Loucy (cell line): ENCODE measurements around the gene SLC31A2.

ENCODE experiments used
- H2AFZ ChIP-seq: fragments of 200-600 bp; sonication (generic); 2 replicates; pipeline ENCODE4 v1.6.0; 2016; ENCODE audit warnings: antibody characterized with exemption, mild to moderate bottlenecking, low read length, moderate library complexity
- H3F3A ChIP-seq: fragments of 200-600 bp; 2 replicates; pipeline ENCODE4 v1.6.0; 2016; ENCODE audit warnings: antibody characterized with exemption, low read depth, mild to moderate bottlenecking
- H3K27me3 ChIP-seq: fragments of 200-600 bp; sonication (generic); 2 replicates; pipeline ENCODE4 v1.6.1; 2014; ENCODE audit warnings: low read length, mild to moderate bottlenecking; ENCODE audit not compliant: insufficient read depth, poor library complexity, severe bottlenecking
- H3K36me3 ChIP-seq: fragments of 200-600 bp; sonication (generic); 2 replicates; pipeline ENCODE4 v1.6.1; 2016; ENCODE audit warnings: low read length; ENCODE audit not compliant: insufficient read depth
- H3K4me1 ChIP-seq: fragments of 200-600 bp; sonication (generic); 2 replicates; pipeline ENCODE4 v1.5.1; 2014; ENCODE audit warnings: low read length, mild to moderate bottlenecking; ENCODE audit not compliant: insufficient read depth, poor library complexity, severe bottlenecking
- H3K4me2 ChIP-seq: fragments of 200-600 bp; sonication (generic); 2 replicates; pipeline ENCODE4 v1.6.0; 2014; ENCODE audit warnings: antibody characterized with exemption, low read length, low read depth, mild to moderate bottlenecking; ENCODE audit not compliant: poor library complexity, severe bottlenecking
- H3K4me3 ChIP-seq: fragments of 200-600 bp; sonication (generic); 2 replicates; pipeline ENCODE4 v1.5.1; 2014; ENCODE audit warnings: low read length, mild to moderate bottlenecking, mixed read lengths; ENCODE audit not compliant: poor library complexity, severe bottlenecking
- H3K79me2 ChIP-seq: fragments of 200-600 bp; sonication (generic); 2 replicates; pipeline ENCODE4 v1.6.1; 2014; ENCODE audit warnings: low read length; ENCODE audit not compliant: insufficient read depth
- H3K9ac ChIP-seq: fragments of 200-600 bp; sonication (generic); 2 replicates; pipeline ENCODE4 v1.6.0; 2014; ENCODE audit warnings: mild to moderate bottlenecking, low read depth, low read length, moderate library complexity; ENCODE audit not compliant: poor library complexity, severe bottlenecking
- H3K9me2 ChIP-seq: fragments of 200-600 bp; sonication (generic); replicated peaks from 2 replicates; pipeline ENCODE4 v1.6.1; 2016; ENCODE audit warnings: low read depth, low read length, mixed read lengths
- H3K9me3 ChIP-seq: fragments of 200-600 bp; sonication (generic); 2 replicates; pipeline ENCODE4 v1.6.1; 2014; ENCODE audit warnings: mild to moderate bottlenecking, antibody characterized with exemption, low read length, low read depth; ENCODE audit not compliant: insufficient read depth
- H4K20me1 ChIP-seq: fragments of 200-600 bp; sonication (generic); 2 replicates; pipeline ENCODE4 v1.6.0; 2014; ENCODE audit warnings: antibody characterized with exemption, low read length, mild to moderate bottlenecking; ENCODE audit not compliant: insufficient read depth, poor library complexity, severe bottlenecking
- CTCF ChIP-seq: fragments of 200-600 bp; sonication (generic); conservative IDR thresholded peaks from 2 replicates; pipeline ENCODE4 v1.5.1; 2014; ENCODE audit warnings: mild to moderate bottlenecking, antibody characterized with exemption, low read length
- EZH2phosphoT487 ChIP-seq: fragments of 200-600 bp; IDR thresholded peaks from 2 replicates; pipeline ENCODE4 v1.6.1; 2018; ENCODE audit warnings: antibody characterized with exemption, mild to moderate bottlenecking, moderate library complexity, borderline replicate concordance

Gene SLC31A2

GRCh38 chr9:113185271-113185670, 34.5 kb downstream of the SLC31A2 start:
- H3K36me3 ChIP-seq: peaks cover 94% of the 10 kb centered on the region; the same call in 1 of the 2 replicates
- H3F3A ChIP-seq: no peaks in the 10 kb centered on the region
- H4K20me1 ChIP-seq: no peaks in the 10 kb centered on the region
- no peak overlapping the region for H3K4me2 ChIP-seq
- no peaks in the 10 kb centered on the region for H3K79me2 ChIP-seq
- no peaks in the 10 kb centered on the region for H3K27me3 ChIP-seq
- H3K9me3 ChIP-seq: no peaks in the 10 kb centered on the region
- H3K4me3 ChIP-seq: no peak overlapping the region
- no peaks in the 10 kb centered on the region for H3K9me2 ChIP-seq
- no peak overlapping the region for H2AFZ ChIP-seq
- TF ChIP-seq CTCF: no peak
- TF ChIP-seq EZH2phosphoT487: no peak
- no peaks in the 10 kb centered on the region for H3K4me1 ChIP-seq
- no peak overlapping the region for H3K9ac ChIP-seq

DNA sequence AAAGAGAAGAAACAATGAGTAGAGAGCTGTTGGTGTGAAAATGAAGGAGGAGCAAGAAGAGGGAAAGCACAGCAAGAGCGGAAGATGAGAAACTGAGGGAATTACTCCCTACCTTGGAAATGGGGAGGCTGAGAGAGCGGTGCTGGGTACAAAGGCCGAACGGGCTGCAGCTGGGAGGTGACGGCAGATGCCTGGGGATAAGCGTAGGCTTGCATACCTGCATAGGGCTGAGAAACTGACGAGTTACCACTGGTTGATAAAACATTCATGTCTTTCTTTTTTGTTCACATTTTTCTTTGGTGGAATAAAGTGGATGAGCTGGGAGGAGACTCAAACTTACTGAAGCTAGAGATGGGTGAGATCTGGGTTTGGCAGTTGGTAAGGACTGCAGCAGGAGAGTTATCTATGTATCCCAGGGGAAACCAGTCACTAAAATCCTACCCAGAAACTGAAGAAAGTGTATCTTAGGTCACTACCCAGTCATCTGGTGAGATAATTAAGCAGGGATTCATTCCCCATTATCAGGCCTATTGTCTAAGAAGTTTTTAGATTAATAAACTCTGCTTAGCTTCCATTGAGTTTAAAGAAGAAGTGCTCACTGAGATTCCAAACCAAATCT, 35.4 kb downstream of the SLC31A2 start:
- no peaks in the 10 kb centered on the region for H3K4me1 ChIP-seq
- peaks cover 91% of the 10 kb centered on the region; the same call in 1 of the 2 replicates for H3K36me3 ChIP-seq
- H3K9me2 ChIP-seq: no peaks in the 10 kb centered on the region
- no peaks in the 10 kb centered on the region for H3K79me2 ChIP-seq
- H4K20me1 ChIP-seq: no peaks in the 10 kb centered on the region
- H3K4me2 ChIP-seq: no peak overlapping the region
- TF ChIP-seq EZH2phosphoT487: no peak
- no peak for TF ChIP-seq CTCF
- H3K27me3 ChIP-seq: no peaks in the 10 kb centered on the region
- no peak overlapping the region for H3K9ac ChIP-seq
- no peak overlapping the region for H3K4me3 ChIP-seq
- H2AFZ ChIP-seq: no peak overlapping the region
- no peaks in the 10 kb centered on the region for H3F3A ChIP-seq
- no peaks in the 10 kb centered on the region for H3K9me3 ChIP-seq

GRCh38 chr9:113187929-113188595, 37.3 kb downstream of the SLC31A2 start:
- H3K9ac ChIP-seq: no peak overlapping the region
- no peak for TF ChIP-seq EZH2phosphoT487
- TF ChIP-seq CTCF: no peak
- no peaks in the 10 kb centered on the region for H3K4me1 ChIP-seq
- no peaks in the 10 kb centered on the region for H3K9me2 ChIP-seq
- peaks cover 88% of the 10 kb centered on the region; the same call in 1 of the 2 replicates for H3K36me3 ChIP-seq
- H3K27me3 ChIP-seq: no peaks in the 10 kb centered on the region
- no peak overlapping the region for H2AFZ ChIP-seq
- H3F3A ChIP-seq: no peaks in the 10 kb centered on the region
- H3K79me2 ChIP-seq: no peaks in the 10 kb centered on the region
- no peak overlapping the region for H3K4me3 ChIP-seq
- H3K4me2 ChIP-seq: no peak overlapping the region
- H4K20me1 ChIP-seq: no peaks in the 10 kb centered on the region
- no peaks in the 10 kb centered on the region for H3K9me3 ChIP-seq
